ENCODE results near the gene PHAF1.

PHAF1 gene

DNA sequence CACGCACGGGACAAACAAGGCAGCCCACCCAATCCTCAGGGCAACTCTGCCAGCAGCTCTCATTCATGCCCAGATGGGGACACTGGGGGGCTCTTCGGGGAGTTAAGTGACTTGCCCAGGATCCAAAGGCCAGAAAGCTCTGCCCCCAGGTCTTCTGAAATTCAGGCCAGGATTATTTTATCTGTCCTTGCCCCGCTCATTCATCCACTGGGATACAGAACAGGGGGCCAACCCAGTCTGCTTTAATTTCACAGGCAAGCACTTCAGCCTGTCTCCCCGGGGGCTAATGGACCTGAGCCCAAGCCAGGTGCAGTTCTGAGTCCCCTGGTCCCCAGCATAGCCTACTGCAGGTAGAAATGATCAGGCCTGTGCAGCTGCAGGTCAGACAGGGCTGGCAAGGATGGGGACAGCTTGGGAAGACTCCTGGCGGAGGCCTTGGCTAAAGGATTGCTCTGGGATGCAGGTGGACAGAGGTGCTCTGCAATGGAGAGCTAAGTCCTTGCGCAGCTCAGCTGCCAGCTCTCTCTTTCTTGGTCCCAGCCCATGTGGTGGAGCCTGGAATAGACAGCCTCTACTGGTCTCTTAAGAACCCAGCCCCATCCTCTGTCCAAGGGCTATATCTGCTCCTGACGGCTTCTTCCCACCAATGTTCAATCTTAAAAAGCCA, 41.8 kb downstream of the PHAF1 start:
- TF ChIP-seq GABPA (IDR thresholded peaks at IDR 0.05; ENCODE audit: low read depth) (no peak), POLR2AphosphoS5 (IDR thresholded peaks at IDR 0.05; ENCODE audit: low read depth) (no peak), SPI1 (IDR thresholded peaks at IDR 0.05; ENCODE audit: borderline replicate concordance, low read depth) (no peak)
- TF ChIP-seq, protein P1, sequence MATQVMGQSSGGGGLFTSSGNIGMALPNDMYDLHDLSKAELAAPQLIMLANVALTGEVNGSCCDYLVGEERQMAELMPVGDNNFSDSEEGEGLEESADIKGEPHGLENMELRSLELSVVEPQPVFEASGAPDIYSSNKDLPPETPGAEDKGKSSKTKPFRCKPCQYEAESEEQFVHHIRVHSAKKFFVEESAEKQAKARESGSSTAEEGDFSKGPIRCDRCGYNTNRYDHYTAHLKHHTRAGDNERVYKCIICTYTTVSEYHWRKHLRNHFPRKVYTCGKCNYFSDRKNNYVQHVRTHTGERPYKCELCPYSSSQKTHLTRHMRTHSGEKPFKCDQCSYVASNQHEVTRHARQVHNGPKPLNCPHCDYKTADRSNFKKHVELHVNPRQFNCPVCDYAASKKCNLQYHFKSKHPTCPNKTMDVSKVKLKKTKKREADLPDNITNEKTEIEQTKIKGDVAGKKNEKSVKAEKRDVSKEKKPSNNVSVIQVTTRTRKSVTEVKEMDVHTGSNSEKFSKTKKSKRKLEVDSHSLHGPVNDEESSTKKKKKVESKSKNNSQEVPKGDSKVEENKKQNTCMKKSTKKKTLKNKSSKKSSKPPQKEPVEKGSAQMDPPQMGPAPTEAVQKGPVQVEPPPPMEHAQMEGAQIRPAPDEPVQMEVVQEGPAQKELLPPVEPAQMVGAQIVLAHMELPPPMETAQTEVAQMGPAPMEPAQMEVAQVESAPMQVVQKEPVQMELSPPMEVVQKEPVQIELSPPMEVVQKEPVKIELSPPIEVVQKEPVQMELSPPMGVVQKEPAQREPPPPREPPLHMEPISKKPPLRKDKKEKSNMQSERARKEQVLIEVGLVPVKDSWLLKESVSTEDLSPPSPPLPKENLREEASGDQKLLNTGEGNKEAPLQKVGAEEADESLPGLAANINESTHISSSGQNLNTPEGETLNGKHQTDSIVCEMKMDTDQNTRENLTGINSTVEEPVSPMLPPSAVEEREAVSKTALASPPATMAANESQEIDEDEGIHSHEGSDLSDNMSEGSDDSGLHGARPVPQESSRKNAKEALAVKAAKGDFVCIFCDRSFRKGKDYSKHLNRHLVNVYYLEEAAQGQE (IDR thresholded peaks at IDR 0.05; ENCODE audit: insufficient replicate concordance, low read depth) = no peak
- TF ChIP-seq, protein P2, sequence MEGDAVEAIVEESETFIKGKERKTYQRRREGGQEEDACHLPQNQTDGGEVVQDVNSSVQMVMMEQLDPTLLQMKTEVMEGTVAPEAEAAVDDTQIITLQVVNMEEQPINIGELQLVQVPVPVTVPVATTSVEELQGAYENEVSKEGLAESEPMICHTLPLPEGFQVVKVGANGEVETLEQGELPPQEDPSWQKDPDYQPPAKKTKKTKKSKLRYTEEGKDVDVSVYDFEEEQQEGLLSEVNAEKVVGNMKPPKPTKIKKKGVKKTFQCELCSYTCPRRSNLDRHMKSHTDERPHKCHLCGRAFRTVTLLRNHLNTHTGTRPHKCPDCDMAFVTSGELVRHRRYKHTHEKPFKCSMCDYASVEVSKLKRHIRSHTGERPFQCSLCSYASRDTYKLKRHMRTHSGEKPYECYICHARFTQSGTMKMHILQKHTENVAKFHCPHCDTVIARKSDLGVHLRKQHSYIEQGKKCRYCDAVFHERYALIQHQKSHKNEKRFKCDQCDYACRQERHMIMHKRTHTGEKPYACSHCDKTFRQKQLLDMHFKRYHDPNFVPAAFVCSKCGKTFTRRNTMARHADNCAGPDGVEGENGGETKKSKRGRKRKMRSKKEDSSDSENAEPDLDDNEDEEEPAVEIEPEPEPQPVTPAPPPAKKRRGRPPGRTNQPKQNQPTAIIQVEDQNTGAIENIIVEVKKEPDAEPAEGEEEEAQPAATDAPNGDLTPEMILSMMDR (IDR thresholded peaks at IDR 0.05; ENCODE audit: insufficient read depth, low read length) = no peak
- Histone ChIP-seq H3K27ac (replicated peaks) (no peak overlapping the region), H3K4me3 (replicated peaks; ENCODE audit: insufficient read depth, low read length) (no peak overlapping the region), H3K27me3 (ENCODE audit: insufficient read depth, poor library complexity, severe bottlenecking) (peaks cover 16% of the 10 kb centered on the region)
- no peak for DNase-seq (ENCODE audit: low read depth in 1 of 2, low spot score in 1 of 2)

DNA sequence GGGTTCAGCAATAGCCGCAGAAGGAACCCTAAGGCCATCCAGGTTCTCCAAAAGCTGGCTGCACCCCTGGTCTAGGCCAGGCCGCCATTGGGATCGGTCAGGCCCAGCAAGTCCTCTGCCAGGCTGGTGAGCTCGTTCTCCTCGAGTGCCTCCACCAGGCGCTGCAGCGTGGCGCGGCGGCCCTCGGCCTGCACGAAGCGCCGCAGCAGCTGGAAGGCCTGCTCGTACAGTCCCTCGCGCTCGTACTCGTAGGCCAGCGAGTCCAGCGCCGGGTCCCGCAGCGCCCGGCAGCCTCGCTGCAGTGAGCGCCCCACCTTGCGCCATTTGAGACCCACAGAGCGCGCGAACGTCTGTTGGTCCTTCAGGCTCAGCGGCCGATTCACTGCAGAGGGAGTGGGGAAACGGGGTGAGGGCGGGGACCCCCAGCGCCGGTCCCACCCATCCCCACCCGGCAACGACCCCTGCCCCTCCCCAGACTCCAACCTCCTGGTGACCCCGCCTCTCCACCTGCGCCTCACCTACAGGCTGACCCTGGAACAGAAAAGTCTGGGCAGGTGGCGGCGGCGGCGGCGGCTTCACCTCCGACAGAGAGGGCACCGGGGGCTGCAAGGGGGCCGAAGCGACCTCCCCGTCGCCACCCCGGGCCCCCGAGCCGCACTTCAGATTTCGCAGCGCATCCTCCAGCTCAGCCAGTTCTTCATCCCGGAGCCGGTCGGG, 45.0 kb downstream of the PHAF1 start:
- no peak overlapping the region for H3K27ac ChIP-seq (replicated peaks)
- no peak for DNase-seq (ENCODE audit: low read depth in 1 of 2, low spot score in 1 of 2)
- no peak overlapping the region for H3K4me3 ChIP-seq (replicated peaks; ENCODE audit: insufficient read depth, low read length)
- H3K27me3 ChIP-seq (ENCODE audit: insufficient read depth, poor library complexity, severe bottlenecking) = peaks cover 16% of the 10 kb centered on the region
- TF ChIP-seq POLR2AphosphoS5 (IDR thresholded peaks at IDR 0.05; ENCODE audit: low read depth) (no peak), SPI1 (IDR thresholded peaks at IDR 0.05; ENCODE audit: borderline replicate concordance, low read depth) (no peak), GABPA (IDR thresholded peaks at IDR 0.05; ENCODE audit: low read depth) (no peak)
- TF ChIP-seq, protein P1 (IDR thresholded peaks at IDR 0.05; ENCODE audit: insufficient replicate concordance, low read depth) = no peak
- TF ChIP-seq, protein P2 (IDR thresholded peaks at IDR 0.05; ENCODE audit: insufficient read depth, low read length) = no peak

DNA sequence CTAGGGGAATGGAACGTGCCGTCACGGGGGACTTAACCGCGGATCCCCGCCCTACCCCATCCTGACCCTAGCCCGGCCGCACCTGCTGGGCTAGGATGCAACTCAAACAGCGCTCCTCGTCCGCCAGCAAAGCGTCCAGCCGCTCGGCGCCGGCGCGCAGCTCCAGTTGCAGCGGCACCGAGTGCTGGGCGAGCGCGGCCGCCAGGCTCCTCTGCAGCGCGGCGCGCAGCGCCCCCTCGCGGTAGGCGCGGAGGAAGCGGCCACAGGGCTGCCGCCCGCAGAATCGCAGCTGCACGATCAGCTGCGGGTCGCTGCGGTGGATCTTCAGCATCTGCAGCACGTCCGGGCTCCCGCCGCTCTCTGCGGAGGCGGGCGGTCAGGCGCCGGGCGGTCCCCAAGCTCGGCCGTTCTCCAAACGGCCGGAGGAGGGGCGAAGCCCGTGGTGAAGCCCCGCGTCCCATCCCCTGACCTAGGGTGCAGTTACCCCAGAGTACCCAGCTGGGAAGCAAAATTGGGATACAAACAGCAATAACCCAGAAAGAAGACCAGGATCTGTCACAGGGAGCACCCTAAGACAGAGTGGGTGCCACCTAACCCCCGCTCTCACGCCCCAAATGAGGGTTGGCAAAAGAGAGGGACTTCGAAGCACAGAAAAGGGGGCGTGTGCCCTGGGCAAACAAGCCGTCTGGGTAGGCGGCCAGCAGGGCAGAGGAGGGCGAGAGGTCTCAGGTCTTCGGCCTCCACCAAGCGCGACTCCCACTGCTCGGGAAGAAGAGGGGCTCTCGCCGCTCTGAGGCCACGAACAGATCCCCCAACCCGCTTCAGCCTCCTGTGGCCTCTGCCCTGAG, 45.8 kb downstream of the PHAF1 start:
- H3K4me3 ChIP-seq (replicated peaks; ENCODE audit: insufficient read depth, low read length) = no peak overlapping the region
- H3K27me3 ChIP-seq (ENCODE audit: insufficient read depth, poor library complexity, severe bottlenecking) = peaks cover 14% of the 10 kb centered on the region
- DNase-seq (ENCODE audit: low read depth in 1 of 2, low spot score in 1 of 2) = peak; percentile 65 to 73

More for the DNA sequence above, 45.8 kb downstream of the PHAF1 start:
- no peak overlapping the region for H3K27ac ChIP-seq (replicated peaks)
- TF ChIP-seq GABPA (IDR thresholded peaks at IDR 0.05; ENCODE audit: low read depth) (peak; percentile 30; the same call in 1 of the 2 replicates), POLR2AphosphoS5 (IDR thresholded peaks at IDR 0.05; ENCODE audit: low read depth) (no peak), SPI1 (IDR thresholded peaks at IDR 0.05; ENCODE audit: borderline replicate concordance, low read depth) (no peak)
- TF ChIP-seq, protein P1 (IDR thresholded peaks at IDR 0.05; ENCODE audit: insufficient replicate concordance, low read depth) = no peak
- TF ChIP-seq, protein P2 (IDR thresholded peaks at IDR 0.05; ENCODE audit: insufficient read depth, low read length) = peak; percentile 99

Measured in HL-60 (cell line).